H1 (cell line): ENCODE results near the gene TNFRSF11A. TPM values are rescaled to one million over a fixed set of nuclear protein-coding genes. Genes with fewer than 3 reads are reported as not detected.

Experiments
- ATF2 ChIP-seq: IDR thresholded peaks from 2 replicates; pipeline ENCODE4 v1.6.1; 2012; ENCODE audit warnings: low read length, inconsistent platforms
- BRCA1 ChIP-seq: IDR thresholded peaks from 2 replicates; pipeline ENCODE4 v1.6.1; 2012; ENCODE audit warnings: low read depth, low read length, improper control_type of control experiment
- CEBPB ChIP-seq: IDR thresholded peaks from 2 replicates; pipeline ENCODE4 v1.6.1; 2012; ENCODE audit warnings: low read depth, low read length
- EZH2 ChIP-seq: fragments of 200-600 bp; sonication (generic); IDR thresholded peaks from 2 replicates; pipeline ENCODE4 v1.7.1; 2012; ENCODE audit warnings: low read depth, mild to moderate bottlenecking, moderate library complexity, low read length, inconsistent platforms; ENCODE audit not compliant: severe bottlenecking
- GABPA ChIP-seq: IDR thresholded peaks from 2 replicates; pipeline ENCODE4 v1.6.1; 2011; ENCODE audit warnings: mild to moderate bottlenecking, low read length, moderate library complexity, borderline replicate concordance; ENCODE audit not compliant: insufficient read depth
- HDAC6 ChIP-seq: IDR thresholded peaks from one replicate; pipeline ENCODE4 v1.7.1; 2012; ENCODE audit warnings: low read depth, mild to moderate bottlenecking, inconsistent platforms, low read length, moderate library complexity
- KDM1A ChIP-seq: fragments of 200-600, 300-600 bp; sonication (generic); IDR thresholded peaks from 2 replicates; pipeline ENCODE4 v1.7.1; 2016; ENCODE audit warnings: mild to moderate bottlenecking, low read length, borderline replicate concordance
- PHF8 ChIP-seq: fragments of 200-600 bp; sonication (generic); conservative IDR thresholded peaks from 2 replicates; pipeline ENCODE4 v1.7.1; 2012; ENCODE audit warnings: low read depth, mild to moderate bottlenecking, inconsistent platforms, low read length, moderate library complexity
- RBBP5 ChIP-seq: IDR thresholded peaks from 2 replicates; pipeline ENCODE4 v1.7.1; 2012; ENCODE audit warnings: low read depth, mild to moderate bottlenecking, inconsistent platforms, low read length, moderate library complexity, borderline replicate concordance
- TAF1 ChIP-seq: IDR thresholded peaks from 2 replicates; pipeline ENCODE4 v1.6.1; 2011; ENCODE audit warnings: mild to moderate bottlenecking, low read depth, low read length
- USF2 ChIP-seq: IDR thresholded peaks from 2 replicates; pipeline ENCODE4 v1.6.1; 2011; ENCODE audit warnings: low read length, improper control_type of control experiment
- YY1 ChIP-seq: IDR thresholded peaks from 2 replicates; pipeline ENCODE4 v1.6.1; 2011; ENCODE audit warnings: low read depth, mild to moderate bottlenecking, low read length
- ZNF274 ChIP-seq: IDR thresholded peaks from 2 replicates; pipeline ENCODE4 v1.7.0; 2012; ENCODE audit warnings: low read length, borderline replicate concordance; ENCODE audit errors: extremely low read depth
- polyA plus RNA-seq, 7 experiments: library from polyadenylated mRNA; depleted of rRNA in 3 of 7; stranded (reverse) in 5 of 7; unstranded in 2 of 7; fragments of >200 nt in 5 of 7; fragments of 200-250 nt in 2 of 7; gene quantifications; 1 replicate in 5 of 7; 2 replicates in 1 of 7; 4 replicates in 1 of 7; pipeline versions ENCODE4 v1.2.1 to v1.2.3, GENCODE V29; 2011 to 2013; ENCODE audit warnings: missing spikeins in 2 of 7, mixed read lengths in 2 of 7
- total RNA-seq: library from RNA; stranded (reverse); fragmentation: NEBNext Ultra II Directional; extraction: Animal tissue kit (Norgen Biotek cat#: 25700); gene quantifications from 2 replicates; pipeline ENCODE4 v1.2.1, GENCODE V29; 2021

Gene TNFRSF11A
- total and polyA plus RNA-seq, 2 of the 8 experiments (the other 6 are each of a cell fraction or from before 2014, with no cell fraction given), result 8.7 to 10.6 TPM

- TF ChIP-seq USF2 (no peak), EZH2 (no peak), HDAC6 (no peak), PHF8 (no peak), RBBP5 (no peak), ATF2 (no peak), GABPA (no peak), BRCA1 (no peak), TAF1 (no peak), YY1 (no peak), ZNF274 (no peak), KDM1A (no peak), CEBPB (no peak)
- TF ChIP-seq, all 59 proteins: peak for 7
Observed at GRCh38 chr18:62325806-62326645, 916 bp downstream of the TNFRSF11A start (continued).
